Measurements from ENCODE around the gene POLK. TPM values are rescaled to one million over a fixed set of nuclear protein-coding genes. Genes with fewer than 3 reads are reported as not detected.
"Not testable (repeated sequence)": the region's sequence is repeated elsewhere in the genome, so short reads cannot be mapped to it uniquely, and the experiment has no call there.

Gene POLK
- total and polyA plus RNA-seq, 4 donors = 6.6 to 68.6 (median 18.5) TPM

GRCh38 chr5:75610201-75610600 lies 98.5 kb downstream of the POLK start:
- Histone ChIP-seq H3K36me3 (ENCODE audit: control insufficient read depth in 4 of 4, insufficient read depth in 4 of 4, low read length in 4 of 4) (peaks cover 0 to 2% (median 0%) of the 10 kb centered on the region in 4 donors), H3K4me1 (ENCODE audit: control insufficient read depth in 5 of 5, insufficient read depth in 5 of 5, low read length in 5 of 5) (peaks cover 0 to 21% (median 7%) of the 10 kb centered on the region in 5 donors), H3K27me3 (ENCODE audit: control insufficient read depth in 3 of 3, insufficient read depth in 3 of 3, low read length in 2 of 3) (no peaks in the 10 kb centered on the region), H3K9ac (ENCODE audit: insufficient read depth in 1 of 2, low read length in 2 of 2) (no peak overlapping the region), H3K27ac (ENCODE audit: low read depth in 1 of 2, low read length in 1 of 2) (no peak overlapping the region), H3K9me3 (ENCODE audit: control insufficient read depth in 4 of 4, insufficient read depth in 3 of 4, low read length in 3 of 4) (no peaks in the 10 kb centered on the region), H3K4me3 (no peak overlapping the region)
- ATAC-seq (ENCODE audit: insufficient read depth, low FRiP score) (no peak), DNase-seq (no peak)
- TF ChIP-seq CTCF (IDR thresholded peaks at IDR 0.05; ENCODE audit: control extremely low read depth, extremely low read depth) = no peak
- WGBS, 2 donors = 77 to 94% methylated on average over 5 of the region's 5 CpGs

- peak overlapping the region in 1 of 2 donors; percentile 68 for H3K9ac ChIP-seq (ENCODE audit: insufficient read depth in 1 of 2, low read length in 2 of 2)
- H3K27ac ChIP-seq (ENCODE audit: low read depth in 1 of 2, low read length in 1 of 2) = peak overlapping the region in 1 of 2 donors; percentile 84
- H3K27me3 ChIP-seq (ENCODE audit: control insufficient read depth in 3 of 3, insufficient read depth in 3 of 3, low read length in 2 of 3); H3K9me3 ChIP-seq (ENCODE audit: control insufficient read depth in 4 of 4, insufficient read depth in 3 of 4, low read length in 3 of 4); H3K4me3 ChIP-seq; H3K36me3 ChIP-seq (ENCODE audit: control insufficient read depth in 4 of 4, insufficient read depth in 4 of 4, low read length in 4 of 4): not testable (repeated sequence)
- peak; percentile 29 to 50 (median 41) for DNase-seq
- 36 to 39% methylated on average over 10 to 11 of the region's 11 CpGs for WGBS, 2 donors
- H3K4me1 ChIP-seq (ENCODE audit: control insufficient read depth in 5 of 5, insufficient read depth in 5 of 5, low read length in 5 of 5) = peaks cover 0 to 26% (median 7%) of the 10 kb centered on the region in 5 donors
- peak; percentile 13 for ATAC-seq (ENCODE audit: insufficient read depth, low FRiP score)
These were observed 99.2 kb downstream of the POLK start for GRCh38 chr5:75610859-75611310.

- ATAC-seq (ENCODE audit: insufficient read depth, low FRiP score) = peak; percentile 40
- TF ChIP-seq CTCF (IDR thresholded peaks at IDR 0.05; ENCODE audit: control extremely low read depth, extremely low read depth) = no peak
- Histone ChIP-seq H3K4me1 (ENCODE audit: control insufficient read depth in 5 of 5, insufficient read depth in 5 of 5, low read length in 5 of 5) (peaks cover 0 to 32% (median 7%) of the 10 kb centered on the region in 5 donors), H3K9me3 (ENCODE audit: control insufficient read depth in 4 of 4, insufficient read depth in 3 of 4, low read length in 3 of 4) (no peaks in the 10 kb centered on the region), H3K27ac (ENCODE audit: low read depth in 1 of 2, low read length in 1 of 2) (peak within 1 kb of the TSS in 1 of 2 donors; percentile 84), H3K36me3 (ENCODE audit: control insufficient read depth in 4 of 4, insufficient read depth in 4 of 4, low read length in 4 of 4) (peaks cover 0 to 2% (median 0%) of the 10 kb centered on the region in 4 donors), H3K9ac (ENCODE audit: insufficient read depth in 1 of 2, low read length in 2 of 2) (peak within 1 kb of the TSS in 1 of 2 donors; percentile 68), H3K4me3 (peak within 1 kb of the TSS; percentile 30), H3K27me3 (ENCODE audit: control insufficient read depth in 3 of 3, insufficient read depth in 3 of 3, low read length in 2 of 3) (no peaks in the 10 kb centered on the region)
- DNase-seq = peak in 2 of 3 donors; percentile 84 to 93
- 3 to 6% methylated on average over 47 to 52 of the region's 52 CpGs for WGBS, 2 donors
These were observed 99.9 kb downstream of the POLK start, which contains the start of gene ANKDD1B for GRCh38 chr5:75611311-75612225. Gene ANKDD1B (plus strand): TSS chr5:75611453. CDS start chr5:75611635, 182 bp downstream.

- peak in 2 of 3 donors; percentile 74 to 95 for DNase-seq
These were observed 100.5 kb downstream of the POLK start for GRCh38 chr5:75612226-75612569.

More at GRCh38 chr5:75612226-75612569, 100.5 kb downstream of the POLK start:
- Histone ChIP-seq H3K9me3 (ENCODE audit: control insufficient read depth in 4 of 4, insufficient read depth in 3 of 4, low read length in 3 of 4) (no peaks in the 10 kb centered on the region), H3K9ac (ENCODE audit: insufficient read depth in 1 of 2, low read length in 2 of 2) (no peak overlapping the region), H3K27ac (ENCODE audit: low read depth in 1 of 2, low read length in 1 of 2) (no peak overlapping the region), H3K4me1 (ENCODE audit: control insufficient read depth in 5 of 5, insufficient read depth in 5 of 5, low read length in 5 of 5) (peaks cover 0 to 39% (median 7%) of the 10 kb centered on the region in 5 donors), H3K4me3 (no peak overlapping the region), H3K27me3 (ENCODE audit: control insufficient read depth in 3 of 3, insufficient read depth in 3 of 3, low read length in 2 of 3) (no peaks in the 10 kb centered on the region), H3K36me3 (ENCODE audit: control insufficient read depth in 4 of 4, insufficient read depth in 4 of 4, low read length in 4 of 4) (peaks cover 0 to 2% (median 0%) of the 10 kb centered on the region in 4 donors)
- 39 to 43% methylated on average over 12 of the region's 12 CpGs for WGBS, 2 donors
- no peak for ATAC-seq (ENCODE audit: insufficient read depth, low FRiP score)
- TF ChIP-seq CTCF (IDR thresholded peaks at IDR 0.05; ENCODE audit: control extremely low read depth, extremely low read depth) = no peak

Measured in lung (tissue), 12 donors.